ENCODE results near the gene SLC6A8. TPM values are rescaled to one million over a fixed set of nuclear protein-coding genes. Genes with fewer than 3 reads are reported as not detected.
"Not testable (repeated sequence)": the region's sequence is repeated elsewhere in the genome, so short reads cannot be mapped to it uniquely, and the experiment has no call there.

SLC6A8 gene
- polyA plus RNA-seq, 1 donor from 2014 or later: 0.08 TPM

DNA sequence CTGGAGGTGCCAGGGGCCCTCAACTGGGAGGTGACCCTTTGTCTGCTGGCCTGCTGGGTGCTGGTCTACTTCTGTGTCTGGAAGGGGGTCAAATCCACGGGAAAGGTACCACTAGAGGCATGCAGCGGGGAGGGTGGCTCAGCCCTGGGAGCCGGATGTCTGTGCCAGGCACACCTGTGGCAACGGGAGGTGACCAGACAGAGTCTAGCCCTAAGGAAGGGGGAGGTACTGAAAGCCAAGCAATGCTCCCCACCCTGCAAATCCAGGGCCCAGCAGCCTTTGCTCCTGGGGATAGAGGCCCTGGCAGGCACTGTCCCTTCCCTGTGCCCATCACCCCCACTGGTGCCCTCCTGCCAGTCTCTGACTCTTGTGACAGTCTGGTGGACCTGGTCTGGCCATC lies 4.3 kb downstream of the SLC6A8 start:
- Mint-ChIP-seq H3K27ac (no peak overlapping the region), H3K4me3 (no peak overlapping the region), H3K4me1 (no peaks in the 10 kb centered on the region), H3K9me3 (no peaks in the 10 kb centered on the region), H3K36me3 (no peaks in the 10 kb centered on the region), H3K27me3 (peaks cover 5% of the 10 kb centered on the region)

DNA sequence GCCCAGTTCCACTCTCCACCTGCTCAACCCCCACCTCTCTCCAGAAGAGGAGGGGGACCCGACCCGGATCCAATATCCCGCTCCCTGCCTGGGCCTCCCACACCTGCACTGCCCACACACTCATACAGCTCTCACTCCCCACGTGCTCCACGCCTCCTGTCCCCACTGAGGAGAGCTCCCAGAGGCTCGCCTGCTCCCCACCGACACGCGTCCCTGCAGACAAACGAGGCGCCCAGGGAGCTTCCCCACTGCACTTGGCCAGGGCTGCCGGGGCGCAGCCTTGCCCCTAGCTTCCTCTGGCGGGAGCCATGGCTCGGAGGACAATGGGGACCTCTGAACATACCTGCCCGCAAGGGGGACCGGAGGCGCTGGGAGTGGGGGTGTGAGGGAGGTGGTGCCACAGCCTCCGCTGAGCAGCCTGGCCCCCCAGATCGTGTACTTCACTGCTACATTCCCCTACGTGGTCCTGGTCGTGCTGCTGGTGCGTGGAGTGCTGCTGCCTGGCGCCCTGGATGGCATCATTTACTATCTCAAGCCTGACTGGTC lies 5.0 kb downstream of the SLC6A8 start:
- Mint-ChIP-seq H3K27ac (no peak overlapping the region), H3K36me3 (no peaks in the 10 kb centered on the region), H3K4me3 (no peak overlapping the region), H3K27me3 (peaks cover 5% of the 10 kb centered on the region), H3K4me1 (no peaks in the 10 kb centered on the region), H3K9me3 (no peaks in the 10 kb centered on the region)

DNA sequence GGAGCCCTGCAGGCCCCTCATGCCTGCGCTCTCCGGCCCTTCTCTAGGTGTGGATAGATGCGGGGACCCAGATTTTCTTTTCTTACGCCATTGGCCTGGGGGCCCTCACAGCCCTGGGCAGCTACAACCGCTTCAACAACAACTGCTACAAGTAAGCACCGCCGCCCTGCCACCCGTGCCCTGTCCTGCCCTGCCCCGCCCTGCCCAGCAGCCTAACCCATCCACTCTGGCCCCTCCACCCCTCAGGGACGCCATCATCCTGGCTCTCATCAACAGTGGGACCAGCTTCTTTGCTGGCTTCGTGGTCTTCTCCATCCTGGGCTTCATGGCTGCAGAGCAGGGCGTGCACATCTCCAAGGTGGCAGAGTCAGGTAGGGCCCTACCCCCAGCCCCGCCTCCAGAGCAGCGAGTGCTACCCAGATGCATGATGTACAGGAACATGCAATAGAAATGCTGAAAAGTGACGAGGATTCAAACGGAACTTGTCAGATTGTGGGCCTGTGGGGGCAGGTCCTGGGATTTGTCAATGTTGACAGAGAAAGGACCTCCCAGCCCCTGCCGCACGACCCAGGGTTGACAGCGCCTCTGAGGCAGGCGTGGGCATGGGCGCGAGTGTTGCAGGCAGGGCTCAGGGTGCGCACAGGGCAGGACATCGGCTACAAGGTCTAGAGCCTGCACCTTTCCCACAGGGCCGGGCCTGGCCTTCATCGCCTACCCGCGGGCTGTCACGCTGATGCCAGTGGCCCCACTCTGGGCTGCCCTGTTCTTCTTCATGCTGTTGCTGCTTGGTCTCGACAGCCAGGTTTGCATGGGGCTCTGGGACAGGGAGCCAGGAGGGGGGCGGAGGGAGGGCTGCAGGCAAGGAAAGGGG lies 5.7 kb downstream of the SLC6A8 start:
- Mint-ChIP-seq H3K36me3 (no peaks in the 10 kb centered on the region), H3K27me3 (peaks cover 5% of the 10 kb centered on the region), H3K4me1 (no peaks in the 10 kb centered on the region), H3K27ac (no peak overlapping the region), H3K4me3 (no peak overlapping the region), H3K9me3 (no peaks in the 10 kb centered on the region)

DNA sequence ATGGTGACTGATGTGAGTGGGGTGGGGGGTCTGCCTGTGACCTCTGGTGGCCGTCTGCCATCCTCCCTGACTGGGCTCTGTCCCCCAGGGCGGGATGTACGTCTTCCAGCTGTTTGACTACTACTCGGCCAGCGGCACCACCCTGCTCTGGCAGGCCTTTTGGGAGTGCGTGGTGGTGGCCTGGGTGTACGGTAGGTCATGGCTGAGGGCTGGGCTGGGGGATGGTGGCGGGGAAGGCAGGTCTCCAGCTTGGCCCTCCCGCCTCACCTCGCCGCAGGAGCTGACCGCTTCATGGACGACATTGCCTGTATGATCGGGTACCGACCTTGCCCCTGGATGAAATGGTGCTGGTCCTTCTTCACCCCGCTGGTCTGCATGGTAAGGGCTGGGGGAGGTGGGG lies 6.5 kb downstream of the SLC6A8 start:
- H3K27ac Mint-ChIP-seq: peak overlapping the region in 1 of 3 donors; percentile 80
- H3K4me3 Mint-ChIP-seq, H3K27me3 Mint-ChIP-seq, H3K36me3 Mint-ChIP-seq, H3K4me1 Mint-ChIP-seq, H3K9me3 Mint-ChIP-seq: not testable (repeated sequence)

DNA sequence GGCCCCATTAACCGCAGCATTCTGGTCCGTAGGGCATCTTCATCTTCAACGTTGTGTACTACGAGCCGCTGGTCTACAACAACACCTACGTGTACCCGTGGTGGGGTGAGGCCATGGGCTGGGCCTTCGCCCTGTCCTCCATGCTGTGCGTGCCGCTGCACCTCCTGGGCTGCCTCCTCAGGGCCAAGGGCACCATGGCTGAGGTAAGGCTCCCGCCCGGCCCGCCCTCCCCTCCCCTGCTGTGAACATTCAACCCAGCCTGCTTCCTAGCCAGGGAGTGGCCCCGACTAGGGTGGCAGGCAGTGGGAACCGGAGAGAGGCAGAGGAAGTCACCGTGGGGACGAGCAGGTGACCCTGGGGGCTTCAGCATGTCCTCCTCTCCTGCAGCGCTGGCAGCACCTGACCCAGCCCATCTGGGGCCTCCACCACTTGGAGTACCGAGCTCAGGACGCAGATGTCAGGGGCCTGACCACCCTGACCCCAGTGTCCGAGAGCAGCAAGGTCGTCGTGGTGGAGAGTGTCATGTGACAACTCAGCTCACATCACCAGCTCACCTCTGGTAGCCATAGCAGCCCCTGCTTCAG lies 7.1 kb downstream of the SLC6A8 start:
- H3K27me3 Mint-ChIP-seq: peaks cover 7% of the 10 kb centered on the region
- no peaks in the 10 kb centered on the region for H3K4me1 Mint-ChIP-seq
- no peaks in the 10 kb centered on the region for H3K9me3 Mint-ChIP-seq
- H3K4me3 Mint-ChIP-seq: peak overlapping the region in 1 of 4 donors; percentile 28
- H3K36me3 Mint-ChIP-seq: no peaks in the 10 kb centered on the region
- H3K27ac Mint-ChIP-seq: no peak overlapping the region

DNA sequence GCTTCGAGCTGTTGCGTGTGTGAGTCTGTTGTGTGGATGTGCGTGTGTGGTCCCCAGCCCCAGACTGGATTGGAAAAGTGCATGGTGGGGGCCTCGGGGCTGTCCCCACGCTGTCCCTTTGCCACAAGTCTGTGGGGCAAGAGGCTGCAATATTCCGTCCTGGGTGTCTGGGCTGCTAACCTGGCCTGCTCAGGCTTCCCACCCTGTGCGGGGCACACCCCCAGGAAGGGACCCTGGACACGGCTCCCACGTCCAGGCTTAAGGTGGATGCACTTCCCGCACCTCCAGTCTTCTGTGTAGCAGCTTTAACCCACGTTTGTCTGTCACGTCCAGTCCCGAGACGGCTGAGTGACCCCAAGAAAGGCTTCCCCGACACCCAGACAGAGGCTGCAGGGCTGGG lies 8.4 kb downstream of the SLC6A8 start:
- Mint-ChIP-seq H3K27ac (no peak overlapping the region), H3K36me3 (no peaks in the 10 kb centered on the region), H3K4me1 (no peaks in the 10 kb centered on the region), H3K9me3 (no peaks in the 10 kb centered on the region), H3K27me3 (peaks cover 9% of the 10 kb centered on the region), H3K4me3 (no peak overlapping the region)

DNA sequence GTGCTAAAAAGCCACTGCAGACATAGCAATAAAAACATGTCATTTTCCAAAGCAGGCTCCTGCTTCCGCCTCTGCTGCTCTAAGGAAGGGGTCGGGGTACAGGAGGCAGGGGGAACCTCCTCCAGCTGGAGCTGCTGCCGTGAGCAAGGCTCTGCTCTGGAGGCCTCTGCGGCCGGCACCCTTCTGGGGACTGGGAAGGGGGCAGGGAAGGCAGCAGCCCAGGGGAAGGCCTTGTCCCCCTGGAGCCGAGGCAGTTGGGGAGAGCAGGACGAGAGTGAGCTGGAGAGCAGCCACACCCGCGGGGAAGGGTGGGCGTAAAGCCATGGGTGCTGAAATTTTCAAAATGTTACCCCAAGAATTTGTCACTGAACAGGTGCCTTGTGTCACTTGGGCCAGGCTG lies 8.8 kb downstream of the SLC6A8 start:
- not testable (repeated sequence) for H3K27me3 Mint-ChIP-seq, H3K4me3 Mint-ChIP-seq, H3K27ac Mint-ChIP-seq, H3K4me1 Mint-ChIP-seq, H3K36me3 Mint-ChIP-seq, H3K9me3 Mint-ChIP-seq

DNA sequence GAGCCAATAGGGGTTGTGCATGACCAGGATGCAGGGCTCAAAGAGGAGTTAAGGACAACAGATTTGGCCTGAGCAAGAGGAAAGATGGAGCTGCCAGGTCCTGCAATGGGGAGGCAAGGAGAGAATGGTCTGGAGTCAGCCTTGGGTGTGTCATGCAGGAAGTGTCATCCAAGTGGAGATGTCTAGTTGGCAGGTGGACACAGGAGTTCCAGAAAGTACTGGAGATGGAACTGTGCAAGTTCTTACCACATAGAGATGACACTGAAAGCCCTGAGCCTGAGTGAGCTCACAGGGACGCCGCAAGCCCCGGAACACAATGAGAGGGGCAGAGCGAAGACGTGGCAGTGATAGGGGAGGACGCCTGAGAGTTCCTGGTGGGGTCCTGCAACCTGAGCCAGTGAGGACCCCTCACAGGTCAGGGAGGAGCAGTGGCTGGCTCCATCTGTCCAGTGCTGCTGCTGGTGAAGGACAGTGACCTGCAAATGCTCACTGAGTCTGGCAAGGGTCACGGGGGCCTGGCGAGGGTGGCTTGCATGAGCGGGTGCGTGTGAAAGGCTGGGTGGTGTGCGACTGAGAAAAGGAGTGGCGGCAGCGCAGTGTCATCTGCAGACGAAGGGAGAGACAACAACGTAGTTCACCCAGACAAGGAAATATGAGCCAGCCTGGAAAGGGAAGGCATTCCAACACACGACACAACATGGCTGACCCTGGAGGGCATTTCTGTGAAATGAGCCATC lies 9.4 kb downstream of the SLC6A8 start:
- peak overlapping the region in 1 of 3 donors; percentile 50 for H3K27ac Mint-ChIP-seq
- H3K9me3 Mint-ChIP-seq, H3K4me1 Mint-ChIP-seq, H3K36me3 Mint-ChIP-seq, H3K4me3 Mint-ChIP-seq, H3K27me3 Mint-ChIP-seq: not testable (repeated sequence)

DNA sequence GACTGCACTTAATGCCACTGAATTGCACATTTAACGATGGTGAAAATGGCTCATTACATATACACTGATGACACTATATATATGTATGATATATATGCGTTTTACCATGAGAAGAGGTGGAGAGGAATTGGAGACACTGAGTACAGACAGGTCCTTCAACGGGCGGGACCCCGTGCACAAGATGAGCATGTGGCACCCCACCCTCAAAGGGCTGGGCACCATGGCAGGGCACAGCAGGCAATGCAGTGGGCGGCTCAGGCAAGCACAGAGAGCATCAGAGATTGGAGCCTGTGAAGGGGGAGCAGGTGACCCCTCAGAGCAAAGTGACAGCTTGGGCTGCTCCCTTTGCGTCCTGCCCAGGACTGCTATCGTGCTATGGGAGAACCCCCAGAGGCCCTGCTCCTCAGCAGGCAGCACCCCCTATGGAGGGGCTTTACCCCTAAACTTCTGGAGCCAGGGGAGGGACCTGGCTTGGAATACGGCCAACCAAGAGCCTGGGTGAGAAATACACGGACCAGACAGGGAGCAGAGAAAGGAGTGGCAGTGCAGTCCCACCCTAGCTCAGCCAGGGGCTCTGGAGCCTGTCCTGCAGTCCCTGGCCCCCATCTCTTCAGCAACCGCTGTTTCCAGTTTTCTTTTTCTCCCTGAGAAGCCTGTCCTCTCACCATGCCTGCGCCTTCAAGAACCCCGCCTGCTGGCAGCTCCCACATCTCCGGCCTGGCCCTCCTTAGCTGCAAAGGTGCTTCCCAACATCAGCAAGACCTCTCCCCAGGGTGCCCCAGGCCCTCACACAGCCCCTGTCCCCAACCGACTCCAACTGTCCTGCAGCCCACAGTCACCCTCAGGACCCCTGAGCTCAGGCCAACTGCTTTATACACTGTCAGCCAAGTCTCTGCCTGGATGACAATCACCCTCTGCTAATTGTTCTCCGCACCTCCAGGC lies 10.5 kb downstream of the SLC6A8 start:
- Mint-ChIP-seq H3K36me3 (no peaks in the 10 kb centered on the region), H3K9me3 (no peaks in the 10 kb centered on the region), H3K4me3 (peak overlapping the region in 1 of 4 donors; percentile 41), H3K27ac (no peak overlapping the region), H3K4me1 (no peaks in the 10 kb centered on the region), H3K27me3 (peaks cover 9% of the 10 kb centered on the region)

DNA sequence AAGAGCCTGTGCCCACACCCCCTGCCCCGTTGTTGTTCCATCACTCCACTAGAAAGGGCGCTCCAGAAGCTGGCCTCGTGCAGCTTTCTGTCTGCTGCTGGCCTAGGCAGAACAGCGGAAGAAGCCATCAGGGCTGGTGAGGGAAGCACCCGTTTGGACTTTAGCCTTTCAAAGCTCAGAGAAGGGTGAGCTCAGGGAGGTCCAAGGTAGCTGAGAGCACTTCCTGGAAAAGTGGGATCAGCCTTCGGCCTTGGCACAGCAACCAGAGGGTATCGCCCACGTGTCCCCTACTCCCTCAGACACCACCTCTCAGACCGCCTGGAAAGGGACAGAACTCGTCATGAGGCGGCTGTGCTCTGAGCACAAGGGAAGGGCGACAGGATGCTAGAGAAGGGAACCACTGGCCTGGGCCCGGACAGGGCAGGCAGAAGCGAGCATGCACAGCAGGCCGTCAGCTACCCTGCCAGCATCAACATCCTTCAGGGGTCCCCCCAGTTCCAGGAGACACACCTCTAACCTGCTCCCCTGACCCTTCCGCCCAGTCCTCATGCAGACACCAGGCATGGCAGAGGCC lies 11.6 kb downstream of the SLC6A8 start:
- not testable (repeated sequence) for H3K4me3 Mint-ChIP-seq, H3K27me3 Mint-ChIP-seq, H3K36me3 Mint-ChIP-seq, H3K9me3 Mint-ChIP-seq, H3K4me1 Mint-ChIP-seq
- peak overlapping the region in 1 of 3 donors; percentile 27 for H3K27ac Mint-ChIP-seq

DNA sequence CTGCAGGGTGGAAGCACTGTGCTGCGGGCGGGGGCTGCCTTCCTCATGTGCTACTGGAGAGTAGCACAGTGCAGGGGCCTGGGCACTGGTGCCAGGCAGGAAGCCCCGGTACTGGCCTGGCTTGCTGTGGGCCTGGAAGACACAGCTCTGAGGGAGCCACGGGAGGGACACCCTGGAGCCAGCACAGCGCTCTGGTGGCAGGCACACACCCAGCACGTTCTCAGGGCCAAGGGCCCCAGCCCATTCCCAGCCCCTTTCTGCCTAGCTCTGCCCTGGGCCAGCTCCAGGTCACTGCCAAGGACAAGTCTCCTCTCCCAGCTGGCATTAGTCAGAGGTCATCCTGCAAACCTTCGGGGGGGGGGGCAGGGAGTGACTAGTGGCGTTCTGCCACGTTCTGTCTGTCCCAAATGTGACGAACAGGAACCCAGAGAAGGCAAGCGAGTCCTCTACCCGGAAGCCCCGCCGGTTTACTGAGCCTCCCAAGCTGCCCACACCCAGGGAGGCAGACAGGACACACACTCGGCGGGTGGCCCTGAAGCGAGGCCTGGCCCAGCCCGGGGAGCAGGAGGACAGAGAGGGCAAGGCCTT lies 12.2 kb downstream of the SLC6A8 start:
- H3K4me1 Mint-ChIP-seq, H3K9me3 Mint-ChIP-seq, H3K36me3 Mint-ChIP-seq, H3K4me3 Mint-ChIP-seq, H3K27ac Mint-ChIP-seq, H3K27me3 Mint-ChIP-seq: not testable (repeated sequence)

DNA sequence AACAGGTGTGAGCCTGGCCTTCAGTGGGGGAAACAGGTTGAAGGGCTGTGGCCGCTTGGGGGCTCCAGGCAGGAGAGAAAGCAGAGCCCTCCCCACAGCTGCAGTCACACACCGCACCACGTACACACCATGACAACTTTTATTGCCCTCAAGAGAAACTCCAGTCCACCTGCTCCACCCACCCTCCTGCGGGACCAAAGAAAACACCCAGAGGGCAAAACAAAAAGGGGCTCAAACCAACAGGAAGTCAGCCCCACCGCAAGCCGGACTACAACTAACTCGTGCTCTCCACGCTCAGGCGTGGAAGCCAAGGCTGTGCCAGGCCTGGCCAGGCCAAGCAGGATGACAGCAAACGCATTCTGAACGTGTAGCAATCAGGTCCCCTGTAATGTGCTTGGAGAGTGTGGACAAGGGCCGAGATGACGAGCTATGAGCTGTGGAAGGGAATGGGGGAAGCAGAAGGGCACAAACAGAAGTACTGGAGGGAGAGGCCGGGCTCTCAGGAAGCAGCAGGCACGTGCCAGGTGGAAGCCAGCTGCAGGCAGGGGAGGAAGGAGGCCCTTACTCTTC lies 12.7 kb downstream of the SLC6A8 start:
- Mint-ChIP-seq H3K9me3 (no peaks in the 10 kb centered on the region), H3K27me3 (peaks cover 3% of the 10 kb centered on the region), H3K4me1 (no peaks in the 10 kb centered on the region), H3K4me3 (no peak overlapping the region), H3K36me3 (no peaks in the 10 kb centered on the region), H3K27ac (no peak overlapping the region)

DNA sequence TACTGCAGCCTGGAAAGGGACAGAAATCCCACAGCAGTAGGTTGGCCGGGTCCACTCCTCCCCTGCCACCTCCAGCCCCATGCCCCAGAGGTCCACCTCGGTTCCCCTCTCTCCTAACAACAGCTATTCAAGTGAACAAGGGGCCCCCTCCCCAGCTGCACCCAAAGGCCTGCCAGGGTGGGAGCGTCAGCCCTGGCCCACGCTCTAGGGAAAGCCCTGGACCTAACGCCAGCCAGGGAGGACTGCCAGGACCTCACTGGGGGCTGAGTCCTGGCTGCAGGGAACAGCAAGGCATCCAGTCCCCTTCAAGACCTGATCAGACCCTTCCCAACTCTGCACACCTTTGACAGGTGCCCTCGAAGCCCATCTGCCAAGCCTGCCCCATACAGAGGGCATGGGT lies 13.2 kb downstream of the SLC6A8 start:
- Mint-ChIP-seq H3K27ac (no peak overlapping the region), H3K4me3 (no peak overlapping the region), H3K9me3 (no peaks in the 10 kb centered on the region), H3K4me1 (no peaks in the 10 kb centered on the region), H3K36me3 (no peaks in the 10 kb centered on the region), H3K27me3 (peaks cover 3% of the 10 kb centered on the region)

DNA sequence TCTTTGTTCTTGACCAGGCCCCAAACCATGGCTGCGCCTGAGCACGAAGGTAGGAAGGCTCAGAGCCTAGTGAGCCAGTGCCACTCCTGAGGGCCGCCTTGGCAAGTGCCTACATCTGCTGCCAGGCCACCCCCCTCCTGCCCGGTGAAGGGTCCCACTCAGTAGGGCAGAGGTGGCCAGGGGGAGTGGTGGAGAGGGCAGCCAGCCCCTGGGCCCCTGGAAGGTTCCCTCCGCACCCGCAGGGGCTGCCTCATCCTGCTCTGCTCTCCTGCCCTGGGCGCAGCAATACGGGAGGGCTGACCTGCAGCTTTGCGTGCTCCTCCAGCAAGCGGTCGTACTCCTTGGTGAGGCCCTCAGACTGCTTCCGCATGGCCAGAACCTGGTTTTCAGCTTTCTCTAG lies 14.0 kb downstream of the SLC6A8 start:
- Mint-ChIP-seq H3K27me3 (peaks cover 6% of the 10 kb centered on the region), H3K4me3 (no peak overlapping the region), H3K9me3 (no peaks in the 10 kb centered on the region), H3K27ac (no peak overlapping the region), H3K36me3 (no peaks in the 10 kb centered on the region), H3K4me1 (no peaks in the 10 kb centered on the region)

Data from IgD-negative memory B cell (primary cell).